NCI-H2081 treated with DMSO at 0.1 percent for 48 hours (cell line): ENCODE data around the gene MLNR.
A peak's percentile ranks its signal among the peaks of the same experiment; 100 is the strongest.

Experiments
- DNase-seq: peaks from one replicate; lab custom pipeline; 2025; lab: John Stamatoyannopoulos, UW

MLNR gene

DNA sequence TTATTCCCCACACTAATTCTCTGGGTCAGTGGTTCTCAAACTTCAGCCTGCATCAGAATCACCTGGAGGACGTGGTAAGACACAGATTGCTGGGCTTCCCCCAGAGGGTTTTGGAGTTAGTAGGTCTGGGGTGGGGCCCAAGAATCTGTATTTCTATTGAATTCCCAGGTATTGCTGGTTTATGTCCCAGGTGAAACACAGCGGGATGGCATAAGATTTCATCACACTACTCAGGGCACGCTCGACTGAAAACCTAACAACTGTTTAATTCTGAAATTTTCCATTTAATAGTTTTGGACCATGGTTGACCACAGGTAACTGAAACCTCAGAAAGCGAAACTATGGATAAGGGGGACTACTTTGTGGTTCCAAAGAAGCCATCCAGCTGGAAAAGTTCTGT is 6.5 kb downstream of the MLNR start:
- no peak for DNase-seq

DNA sequence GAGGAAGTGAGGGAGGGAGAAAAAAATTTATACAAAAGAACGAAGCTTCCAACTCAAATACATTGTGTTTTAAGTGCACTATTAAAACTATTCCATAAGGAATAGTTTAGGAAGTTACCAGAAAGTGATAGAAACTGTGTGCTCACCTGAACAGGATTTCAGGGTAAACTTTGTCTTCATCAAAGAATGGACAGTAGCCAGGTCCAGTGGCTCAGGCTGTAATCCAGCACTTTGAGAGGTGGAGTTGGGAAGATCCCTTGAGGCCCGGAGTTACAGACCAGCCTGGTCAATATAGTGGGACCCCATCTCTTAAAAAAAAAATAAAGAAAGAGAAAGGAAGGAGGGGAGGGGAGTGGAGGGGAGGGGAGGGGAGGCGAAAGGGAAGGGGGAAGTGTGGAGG is 14.6 kb downstream of the MLNR start:
- no peak for DNase-seq

DNA sequence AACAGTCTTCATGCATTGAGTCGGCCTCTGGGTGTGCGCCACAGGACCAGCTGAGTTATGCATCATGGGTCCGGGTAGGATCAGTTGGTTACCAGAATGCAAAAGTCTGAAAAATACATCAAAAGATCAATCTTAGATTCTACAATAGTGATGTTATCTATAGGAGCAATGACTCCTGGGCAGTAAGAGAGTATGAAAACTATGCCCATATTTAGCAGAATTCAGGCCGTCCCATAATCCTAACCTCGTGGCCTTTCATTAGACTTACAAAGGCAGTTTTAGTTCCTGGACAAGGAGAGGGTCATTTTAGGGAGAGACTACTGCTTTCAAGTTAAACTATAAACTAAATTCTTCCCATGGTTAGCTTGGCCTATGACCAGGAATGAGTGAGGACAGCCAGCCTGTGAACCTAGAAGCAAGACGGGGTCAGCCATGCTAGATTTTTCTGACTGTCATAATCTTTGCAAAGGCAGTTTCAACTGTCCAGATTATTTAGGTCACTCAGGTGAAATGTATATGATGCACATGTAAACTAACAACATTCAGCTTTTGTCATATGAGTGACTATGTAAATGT is 15.8 kb downstream of the MLNR start:
- no peak for DNase-seq

DNA sequence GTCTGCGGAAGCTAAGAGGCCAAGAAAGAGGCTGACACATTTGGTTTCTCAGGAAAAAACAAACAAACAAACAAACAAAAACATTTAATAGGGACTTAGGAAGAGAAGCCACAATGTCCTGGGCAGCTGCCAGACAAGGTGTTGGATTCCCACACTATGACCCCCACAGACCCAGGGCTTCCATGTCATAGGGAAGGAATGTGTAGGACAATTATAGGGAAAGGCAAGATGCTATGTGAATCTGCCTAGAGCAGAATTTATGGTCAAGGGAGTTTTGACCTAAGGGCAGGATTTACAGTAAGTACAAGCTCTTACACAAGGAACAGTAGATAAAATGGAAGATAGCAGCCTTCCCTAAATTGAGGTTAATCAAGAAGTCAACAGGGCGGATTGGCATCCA is 18.5 kb downstream of the MLNR start:
- DNase-seq = no peak

DNA sequence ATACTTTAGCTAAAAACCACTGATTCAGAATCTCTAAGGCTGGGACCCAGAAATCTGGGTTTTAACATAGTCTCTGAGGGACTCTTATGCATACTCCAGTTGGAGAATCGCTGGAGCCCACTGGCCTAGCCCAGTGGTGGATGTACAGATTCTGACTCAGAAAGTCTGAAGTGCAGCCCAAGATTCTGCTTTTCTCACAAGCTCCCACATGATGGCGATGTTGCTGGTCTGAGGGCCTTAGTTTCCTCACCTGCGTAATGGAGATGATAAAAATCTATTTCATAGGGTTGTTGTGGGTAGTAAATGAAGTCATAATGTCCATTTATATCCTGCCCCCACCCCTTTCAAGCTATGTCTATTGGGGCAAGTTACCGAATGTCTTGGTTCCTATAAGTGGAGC is 19.9 kb downstream of the MLNR start:
- DNase-seq = no peak

DNA sequence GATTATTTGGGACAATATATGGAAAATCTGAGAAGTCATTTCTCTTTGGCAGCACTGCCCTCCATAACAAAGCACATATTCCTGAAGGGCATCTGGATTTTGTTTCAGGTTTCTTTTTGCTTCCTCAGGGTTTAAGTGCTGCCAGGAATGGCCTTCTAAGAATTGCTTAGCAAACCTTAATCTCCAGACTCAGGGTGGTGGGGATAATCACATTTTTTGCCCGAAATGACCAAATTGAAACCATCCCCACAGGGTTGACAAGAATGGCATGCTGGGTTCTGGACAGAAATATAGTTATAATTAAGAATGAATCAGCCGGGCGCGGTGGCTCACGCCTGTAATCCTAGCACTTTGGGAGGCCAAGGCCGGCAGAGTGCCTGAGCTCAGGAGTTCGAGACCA is 21.2 kb downstream of the MLNR start:
- DNase-seq = no peak

DNA sequence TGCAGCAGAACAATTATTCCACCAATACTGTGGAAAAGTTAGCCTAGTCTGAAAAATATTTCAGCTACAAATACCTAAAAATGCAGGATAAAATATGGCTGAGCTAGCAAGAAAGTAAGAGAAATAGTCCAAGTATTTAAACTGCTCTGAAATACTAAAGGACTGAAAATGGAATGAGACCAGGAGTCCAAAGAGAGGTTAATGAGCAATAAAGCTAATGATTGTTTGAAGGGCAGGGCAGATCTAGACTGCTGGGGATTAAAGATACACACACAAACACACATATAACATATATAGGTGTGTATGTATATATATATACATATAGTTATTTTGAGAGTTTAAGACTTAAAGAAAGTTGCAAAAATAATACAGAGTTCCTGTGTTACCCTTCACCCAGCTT is 25.0 kb downstream of the MLNR start:
- no peak for DNase-seq

DNA sequence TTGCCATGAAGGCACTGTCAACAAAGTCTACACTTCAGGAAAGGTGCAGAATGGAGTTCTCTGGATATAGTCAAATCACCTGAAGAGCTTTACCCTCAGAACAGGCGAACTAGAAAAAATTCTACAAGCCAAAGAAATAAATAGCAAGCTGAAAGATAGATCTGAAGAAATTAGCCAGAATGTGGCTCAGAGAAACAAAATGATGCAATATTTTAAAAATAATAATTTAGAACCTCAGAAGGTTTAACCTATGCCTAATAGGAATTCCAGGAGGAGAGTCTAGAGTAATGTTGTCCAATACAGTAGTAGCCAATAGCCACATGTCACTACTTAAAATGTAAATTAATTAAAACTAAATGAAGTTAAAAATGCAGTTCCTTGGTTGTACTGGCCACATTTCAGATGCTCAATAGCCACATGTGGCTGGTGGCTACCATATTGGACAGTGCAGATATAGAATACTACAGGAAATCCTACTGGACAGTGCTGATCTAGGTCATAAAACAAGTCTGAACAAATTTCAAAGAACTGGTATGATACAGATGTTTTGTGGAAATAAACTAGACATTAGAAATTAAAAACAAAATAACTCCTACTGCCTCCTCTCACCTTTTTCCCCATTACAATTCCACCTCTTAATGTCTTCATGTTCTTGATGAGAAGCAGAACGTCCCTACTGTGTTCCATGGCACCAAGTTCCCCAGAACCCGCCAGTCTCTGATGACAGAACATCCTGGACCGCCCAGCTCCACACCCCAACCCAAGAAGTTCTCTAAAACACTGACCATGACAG is 26.9 kb downstream of the MLNR start:
- DNase-seq = no peak

DNA sequence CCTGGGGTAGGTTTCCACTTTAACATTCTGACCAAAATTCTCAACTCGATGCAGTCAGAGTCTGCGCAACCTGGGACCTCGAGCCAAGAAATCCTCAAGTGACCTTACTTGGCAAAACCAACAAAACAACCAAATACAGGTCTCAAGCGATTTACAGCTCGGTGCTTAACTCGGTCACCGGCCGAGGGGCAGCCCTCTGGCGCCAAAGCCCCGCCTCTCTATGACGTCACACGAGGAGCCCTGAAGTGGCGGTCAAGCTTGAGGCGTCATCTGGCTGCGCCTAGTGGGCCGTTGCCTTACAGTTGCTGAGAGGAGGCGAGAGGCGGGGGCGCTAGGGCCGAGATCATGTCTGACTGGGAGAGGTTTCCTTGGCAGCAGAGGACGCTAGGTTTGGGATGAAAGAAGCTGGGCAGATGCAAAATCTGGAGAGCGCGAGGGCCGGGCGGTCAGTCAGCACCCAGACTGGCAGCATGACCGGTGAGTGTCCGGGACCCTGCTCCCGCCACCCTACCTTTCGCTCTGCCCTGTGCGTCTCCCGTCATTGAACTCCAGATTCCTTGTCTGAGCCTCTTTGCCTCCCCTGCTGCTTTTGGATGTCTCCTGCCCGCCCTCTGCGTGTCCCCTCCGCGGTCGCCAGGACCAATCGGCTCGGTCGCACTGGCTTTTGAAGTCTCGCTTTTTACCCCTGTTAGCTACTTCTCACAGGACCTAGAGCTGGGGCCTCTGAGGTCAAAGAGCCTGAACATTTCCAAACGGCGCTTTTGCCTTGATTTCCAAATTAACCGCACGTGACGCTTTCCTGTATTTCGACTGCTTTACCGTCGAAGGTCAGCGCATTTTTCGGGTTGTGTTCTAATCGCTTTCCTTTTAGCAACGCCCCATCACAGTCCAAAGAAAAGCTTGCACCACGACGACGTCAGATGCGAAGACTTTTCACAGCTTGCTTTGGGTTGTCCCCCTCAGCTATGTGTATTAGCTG is 27.8 kb downstream of the MLNR start, which contains the start of gene CDADC1:
Gene CDADC1 (plus strand): TSS at position 283 of the 979 bp plus-strand sequence. CDS start 113 bp downstream, at position 396.
- peak; percentile 43 for DNase-seq

DNA sequence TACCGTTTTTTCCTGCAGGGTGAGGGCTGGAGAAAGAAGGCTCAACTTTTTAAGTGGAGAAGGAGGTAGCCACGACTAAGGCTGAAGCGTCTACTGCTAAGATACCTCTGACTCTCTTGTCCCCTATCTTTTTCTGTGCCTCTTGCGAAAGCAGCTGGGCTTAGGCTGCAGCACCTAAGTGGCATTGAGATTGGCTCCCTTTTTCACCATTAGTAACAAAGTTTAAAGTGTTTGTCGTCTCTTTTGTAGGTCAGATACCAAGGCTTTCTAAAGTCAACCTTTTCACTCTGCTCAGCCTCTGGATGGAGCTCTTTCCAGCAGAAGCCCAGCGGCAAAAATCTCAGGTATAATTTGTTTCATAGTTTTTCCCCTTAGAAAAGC is 28.5 kb downstream of the MLNR start:
- DNase-seq = no peak

DNA sequence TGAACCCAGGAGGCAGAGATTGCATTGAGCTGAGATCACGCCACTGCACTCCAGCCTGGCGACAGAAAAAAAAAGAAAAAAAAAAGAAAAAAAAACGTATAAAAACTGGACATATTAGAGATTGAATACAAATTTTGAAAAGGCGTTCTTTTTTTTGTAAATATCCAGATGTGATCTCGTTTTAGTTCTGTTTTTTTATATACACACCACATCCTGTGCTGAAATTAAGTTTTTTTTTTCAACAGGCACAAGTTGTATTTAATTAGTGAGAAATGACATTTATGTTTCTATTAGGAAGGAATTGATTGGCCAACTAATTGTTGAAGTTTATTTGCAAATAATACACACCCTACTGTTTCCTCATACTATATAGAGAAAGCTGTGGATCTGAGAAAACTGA is 31.2 kb downstream of the MLNR start:
- no peak for DNase-seq

DNA sequence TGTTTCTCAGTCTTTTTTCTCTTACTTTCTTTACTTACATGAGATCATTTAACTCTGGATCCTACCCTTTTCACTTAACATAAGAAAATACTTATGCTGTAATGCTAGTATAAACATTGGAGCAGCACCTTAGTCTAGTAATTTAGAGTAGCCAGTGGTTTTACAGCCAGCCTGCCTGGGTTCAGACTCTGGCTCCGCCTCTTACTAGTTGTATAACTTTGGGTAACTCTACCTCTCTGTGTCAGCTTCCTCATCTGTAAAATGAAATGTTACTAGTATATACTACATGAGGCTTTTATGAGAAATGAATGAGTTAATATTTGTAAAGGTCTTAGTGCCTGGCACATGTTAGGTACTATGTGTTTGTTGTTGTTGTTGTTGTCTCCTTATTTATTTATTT is 33.2 kb downstream of the MLNR start:
- DNase-seq = no peak

DNA sequence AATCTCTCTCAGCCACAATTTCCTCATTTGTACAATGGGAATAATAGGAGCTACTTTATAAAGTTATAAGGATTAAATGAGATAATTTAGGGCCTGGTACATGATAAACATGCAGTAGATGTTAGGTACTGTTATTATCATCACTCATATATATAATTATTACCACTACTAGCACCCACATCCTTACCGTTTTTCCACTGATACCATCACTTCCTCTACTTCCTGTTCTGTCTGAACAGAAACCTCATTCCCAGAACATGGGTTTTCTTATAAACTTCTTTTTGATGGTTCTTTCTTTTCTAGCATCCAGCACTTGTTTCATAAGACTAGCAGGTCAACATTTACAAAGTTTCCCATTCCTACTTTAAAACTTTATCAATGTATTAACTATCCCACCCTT is 33.9 kb downstream of the MLNR start:
- no peak for DNase-seq

DNA sequence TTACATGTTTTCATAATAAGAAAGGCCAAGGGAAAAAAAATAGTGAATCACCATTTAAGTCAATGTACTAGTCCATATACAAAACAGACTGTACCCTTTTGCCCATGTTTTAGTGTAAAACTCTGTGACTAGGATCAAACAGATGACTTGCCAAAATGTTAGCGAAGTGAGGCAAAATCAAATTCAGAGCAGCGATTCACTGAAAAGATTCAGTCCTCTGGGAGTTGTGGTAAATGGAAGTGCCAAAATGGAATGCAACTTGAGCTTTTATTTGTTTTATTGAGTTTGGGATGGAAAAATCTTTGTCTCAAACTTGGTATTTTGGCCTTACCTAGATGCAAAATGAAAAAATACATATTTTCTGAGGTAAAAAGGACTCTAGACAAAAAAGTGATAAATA is 36.7 kb downstream of the MLNR start:
- DNase-seq = no peak

DNA sequence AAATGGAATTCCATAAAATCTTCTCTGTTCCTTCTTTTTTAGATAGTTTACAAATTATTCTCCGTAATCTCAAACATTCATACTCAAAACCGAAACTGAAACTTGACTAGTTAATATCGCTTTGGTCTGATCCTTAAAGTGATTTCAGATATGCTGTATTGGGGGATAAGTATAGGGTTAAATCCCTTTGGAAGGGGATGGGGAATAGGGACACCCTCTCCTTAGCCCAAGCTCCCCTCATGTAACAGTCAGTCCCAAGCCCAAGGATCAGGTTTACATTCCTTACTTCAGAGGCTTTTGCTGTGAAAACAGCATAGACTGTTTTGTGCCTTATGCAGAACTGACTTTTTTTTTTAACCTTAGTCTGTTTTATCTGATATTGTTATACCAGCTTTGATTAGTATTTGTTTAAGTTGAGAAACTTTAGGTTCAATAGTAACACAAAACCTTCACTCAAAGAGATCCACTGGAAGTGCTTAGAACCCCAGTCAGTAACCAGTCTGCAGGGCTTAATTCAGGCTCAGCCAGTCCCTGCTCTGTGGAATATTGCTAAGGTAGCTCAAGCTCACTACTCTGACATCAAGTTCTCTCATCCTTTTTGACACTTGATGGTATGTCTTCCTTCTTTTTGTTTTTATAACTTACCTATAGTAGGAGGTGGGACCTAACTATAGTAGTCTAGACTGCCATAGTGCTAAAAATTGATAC is 38.1 kb downstream of the MLNR start:
- DNase-seq = no peak

DNA sequence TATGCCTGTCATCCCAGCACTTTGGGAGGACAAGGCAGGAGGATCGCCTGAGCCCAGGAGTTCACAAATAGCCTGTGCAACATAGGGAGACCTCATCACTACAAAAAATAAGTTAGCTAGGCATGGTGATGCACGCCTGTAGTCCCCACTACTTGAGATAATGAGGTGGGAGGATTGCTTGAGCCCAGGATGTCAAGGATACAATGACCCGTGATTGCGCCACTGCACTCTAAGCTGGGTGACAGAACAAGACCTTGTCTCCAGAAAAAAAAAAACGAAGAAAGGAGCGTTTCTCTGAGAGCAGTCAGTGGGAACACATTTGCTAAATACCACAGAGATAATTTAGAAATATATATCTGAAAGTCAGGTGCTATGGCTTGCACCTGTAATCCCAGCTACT is 39.4 kb downstream of the MLNR start:
- DNase-seq = no peak

DNA sequence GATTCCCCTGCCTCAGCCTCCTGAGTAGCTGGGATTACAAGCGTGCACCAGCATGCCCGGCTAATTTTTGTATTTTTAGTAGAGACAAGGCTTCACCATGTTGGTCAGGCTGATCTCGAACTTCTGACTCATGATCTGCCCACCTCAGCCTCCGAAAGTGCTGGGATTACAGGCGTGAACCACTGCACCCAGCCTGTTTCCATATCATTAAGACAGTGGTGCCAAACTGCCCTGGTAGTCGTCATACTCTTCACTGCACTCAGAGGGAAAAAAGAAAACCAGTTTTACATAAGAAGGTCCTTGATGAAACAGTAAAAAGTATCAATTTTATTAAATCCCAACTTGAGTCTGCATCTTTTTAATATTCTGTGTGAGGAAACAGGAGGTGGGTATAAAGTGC is 42.5 kb downstream of the MLNR start:
- DNase-seq = no peak

DNA sequence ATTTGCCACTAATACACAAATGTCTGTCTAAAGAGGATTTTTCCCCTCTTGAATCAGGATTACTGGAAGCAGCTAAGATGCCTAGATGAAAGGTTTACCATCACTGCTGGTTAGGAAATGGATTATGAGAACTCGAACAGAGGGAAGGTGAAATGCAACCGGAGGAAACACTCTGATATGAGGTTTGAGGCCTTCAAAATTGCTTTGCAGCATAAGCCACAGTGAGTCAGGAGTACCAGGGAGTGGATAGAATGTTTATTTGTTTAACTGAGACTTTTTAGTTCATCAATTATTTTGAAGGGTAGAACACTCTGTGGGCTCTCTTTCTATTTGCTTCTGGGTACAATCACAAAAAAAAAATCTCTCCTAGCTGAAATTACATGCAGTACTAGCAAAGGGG is 45.7 kb downstream of the MLNR start:
- no peak for DNase-seq

DNA sequence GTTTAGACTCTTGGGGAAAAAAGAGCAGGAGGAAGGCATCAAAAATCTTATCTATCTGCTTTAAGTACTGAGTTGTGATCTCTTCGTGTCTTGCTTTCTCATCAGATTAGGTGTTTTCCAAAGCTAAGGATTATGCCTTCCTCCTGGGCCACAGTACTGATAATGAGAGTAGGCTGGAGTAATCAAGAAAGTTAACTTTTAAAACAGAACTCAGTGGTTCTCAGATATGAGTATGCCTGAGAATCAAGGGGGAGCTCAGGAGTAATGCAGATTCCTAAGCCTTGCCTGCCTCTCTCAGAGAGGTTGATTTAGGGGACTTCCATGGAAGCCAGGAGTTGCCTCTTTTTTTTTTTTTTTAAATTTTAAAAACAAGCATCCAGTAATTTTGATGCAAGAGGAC is 51.1 kb downstream of the MLNR start:
- no peak for DNase-seq
